Stimulated activated CD4-positive, alpha-beta T cell treated with anti-CD3 and anti-CD28 coated beads, Interleukin-15, amount 100 ng/mL, for 24 hours (primary cell): Measurements from ENCODE around the gene CHSY3.

Experiments used
- DNase-seq: peaks from one replicate; pipeline ENCODE4 v3.0.0-alpha.2; 2020

CHSY3 gene

GRCh38 chr5:130102960-130103359, 198.7 kb downstream of the CHSY3 start:
- DNase-seq, result no peak

- no peak for DNase-seq
Observed at GRCh38 chr5:130104895-130105688, 200.8 kb downstream of the CHSY3 start.

GRCh38 chr5:130106480-130106879, 202.2 kb downstream of the CHSY3 start:
- DNase-seq, result no peak

- DNase-seq, result no peak
Observed at GRCh38 chr5:130109152-130109551, 204.9 kb downstream of the CHSY3 start.

GRCh38 chr5:130110328-130110727, 206.1 kb downstream of the CHSY3 start:
- DNase-seq, result no peak

GRCh38 chr5:130111746-130112145, 207.5 kb downstream of the CHSY3 start:
- no peak for DNase-seq

- no peak for DNase-seq
Observed at GRCh38 chr5:130112246-130112645, 208.0 kb downstream of the CHSY3 start.

- no peak for DNase-seq
Observed at GRCh38 chr5:130115686-130116085, 211.4 kb downstream of the CHSY3 start.

- no peak for DNase-seq
Observed at GRCh38 chr5:130116462-130116861, 212.2 kb downstream of the CHSY3 start.

GRCh38 chr5:130116972-130117371, 212.7 kb downstream of the CHSY3 start:
- DNase-seq, result no peak

GRCh38 chr5:130126746-130127145, 222.5 kb downstream of the CHSY3 start:
- DNase-seq, result no peak

GRCh38 chr5:130135506-130135905, 231.2 kb downstream of the CHSY3 start:
- no peak for DNase-seq

GRCh38 chr5:130136300-130136699, 232.0 kb downstream of the CHSY3 start:
- no peak for DNase-seq

GRCh38 chr5:130137681-130138080, 233.4 kb downstream of the CHSY3 start:
- DNase-seq, result no peak

GRCh38 chr5:130138406-130139045, 234.3 kb downstream of the CHSY3 start:
- no peak for DNase-seq

- peak; percentile 23 for DNase-seq
Observed at GRCh38 chr5:130141659-130142320, 237.5 kb downstream of the CHSY3 start.

- DNase-seq, result no peak
Observed at GRCh38 chr5:130151239-130151638, 247.0 kb downstream of the CHSY3 start.

GRCh38 chr5:130155345-130156011, 251.2 kb downstream of the CHSY3 start:
- DNase-seq, result no peak

- no peak for DNase-seq
Observed at GRCh38 chr5:130158036-130158435, 253.8 kb downstream of the CHSY3 start.

GRCh38 chr5:130159968-130160367, 255.7 kb downstream of the CHSY3 start:
- DNase-seq, result no peak

- DNase-seq, result no peak
Observed at GRCh38 chr5:130164966-130165365, 260.7 kb downstream of the CHSY3 start.

- DNase-seq, result no peak
Observed at GRCh38 chr5:130166839-130167490, 262.7 kb downstream of the CHSY3 start.

GRCh38 chr5:130168211-130168610, 263.9 kb downstream of the CHSY3 start:
- DNase-seq, result no peak
